Measurements from ENCODE around the gene DENND1A. TPM values are rescaled to one million over a fixed set of nuclear protein-coding genes. Genes with fewer than 3 reads are reported as not detected.

DENND1A gene
- total RNA-seq, 1 experiment from 2014 or later = 42.5 TPM

- intact Hi-C loops (cut with micrococcal nuclease) = no loop called here
- DNase-seq (ENCODE audit: unreplicated experiment) = no peak
- no peak overlapping the region for H3K27ac Mint-ChIP-seq (ENCODE audit: low read depth, unreplicated experiment)
- no peak overlapping the region for H3K4me3 Mint-ChIP-seq (ENCODE audit: unreplicated experiment)
- H3K27me3 Mint-ChIP-seq (ENCODE audit: insufficient read depth, unreplicated experiment) = no peaks in the 10 kb centered on the region
- H3K4me1 Mint-ChIP-seq (ENCODE audit: insufficient read depth, unreplicated experiment) = no peaks in the 10 kb centered on the region
- POLR2A ChIA-PET = interaction anchor here (1.4 kb wide), 1 partner anchor 15 kb away, joined by 6 read pairs; no protein-coding TSS in a partner anchor
- CTCF ChIA-PET = interaction anchor here (0.6 to 1.0 kb wide), 2 partner anchors 45 to 48 kb away, joined by 3 to 4 read pairs; no protein-coding TSS in a partner anchor
- BruUV-seq (replicated peaks) = no TSS peak
- H3K36me3 Mint-ChIP-seq (ENCODE audit: insufficient read depth, unreplicated experiment) = peaks cover 17% of the 10 kb centered on the region
- TF ChIP-seq CTCF (IDR thresholded peaks at IDR 0.05; ENCODE audit: unreplicated experiment) = no peak
- H3K9me3 Mint-ChIP-seq (ENCODE audit: unreplicated experiment) = no peaks in the 10 kb centered on the region
These were observed 343.7 kb downstream of the DENND1A start for GRCh38 chr9:123586275-123586674.

GRCh38 chr9:123584202-123585176, 345.4 kb downstream of the DENND1A start:
- no peak for DNase-seq (ENCODE audit: unreplicated experiment)
- ChIA-PET POLR2A (no interaction called here), CTCF (no interaction called here)
- H3K27ac Mint-ChIP-seq (ENCODE audit: low read depth, unreplicated experiment) = no peak overlapping the region
- H3K4me1 Mint-ChIP-seq (ENCODE audit: insufficient read depth, unreplicated experiment) = no peaks in the 10 kb centered on the region
- no peak for TF ChIP-seq CTCF (IDR thresholded peaks at IDR 0.05; ENCODE audit: unreplicated experiment)
- no peaks in the 10 kb centered on the region for H3K9me3 Mint-ChIP-seq (ENCODE audit: unreplicated experiment)
- no peaks in the 10 kb centered on the region for H3K27me3 Mint-ChIP-seq (ENCODE audit: insufficient read depth, unreplicated experiment)
- no TSS peak for BruUV-seq (replicated peaks)
- H3K36me3 Mint-ChIP-seq (ENCODE audit: insufficient read depth, unreplicated experiment) = peaks cover 20% of the 10 kb centered on the region
- H3K4me3 Mint-ChIP-seq (ENCODE audit: unreplicated experiment) = no peak overlapping the region
- intact Hi-C loops (cut with micrococcal nuclease) = no loop called here

- TF ChIP-seq CTCF (IDR thresholded peaks at IDR 0.05; ENCODE audit: unreplicated experiment) = no peak
- CTCF ChIA-PET = no interaction called here
- Mint-ChIP-seq H3K36me3 (ENCODE audit: insufficient read depth, unreplicated experiment) (peaks cover 20% of the 10 kb centered on the region), H3K4me1 (ENCODE audit: insufficient read depth, unreplicated experiment) (no peaks in the 10 kb centered on the region), H3K4me3 (ENCODE audit: unreplicated experiment) (no peak overlapping the region), H3K27me3 (ENCODE audit: insufficient read depth, unreplicated experiment) (no peaks in the 10 kb centered on the region), H3K9me3 (ENCODE audit: unreplicated experiment) (no peaks in the 10 kb centered on the region), H3K27ac (ENCODE audit: low read depth, unreplicated experiment) (no peak overlapping the region)
- BruUV-seq (replicated peaks) = no TSS peak
- DNase-seq (ENCODE audit: unreplicated experiment) = no peak
- POLR2A ChIA-PET = no interaction called here
- intact Hi-C loops (cut with micrococcal nuclease) = no loop called here
These were observed 346.3 kb downstream of the DENND1A start for GRCh38 chr9:123583646-123584045.

GRCh38 chr9:123571240-123571639, 358.7 kb downstream of the DENND1A start:
- intact Hi-C loops (cut with micrococcal nuclease) = no loop called here
- peaks cover 9% of the 10 kb centered on the region for H3K36me3 Mint-ChIP-seq (ENCODE audit: insufficient read depth, unreplicated experiment)
- no peaks in the 10 kb centered on the region for H3K27me3 Mint-ChIP-seq (ENCODE audit: insufficient read depth, unreplicated experiment)
- BruUV-seq (replicated peaks) = no TSS peak
- no peak for DNase-seq (ENCODE audit: unreplicated experiment)
- no peak overlapping the region for H3K4me3 Mint-ChIP-seq (ENCODE audit: unreplicated experiment)
- H3K27ac Mint-ChIP-seq (ENCODE audit: low read depth, unreplicated experiment) = no peak overlapping the region
- peaks cover 10% of the 10 kb centered on the region for H3K9me3 Mint-ChIP-seq (ENCODE audit: unreplicated experiment)
- TF ChIP-seq CTCF (IDR thresholded peaks at IDR 0.05; ENCODE audit: unreplicated experiment) = no peak
- ChIA-PET CTCF (no interaction called here), POLR2A (interaction anchor here (1.4 kb wide), 1 partner anchor 16 kb away, joined by 6 read pairs; no protein-coding TSS in a partner anchor)
- no peaks in the 10 kb centered on the region for H3K4me1 Mint-ChIP-seq (ENCODE audit: insufficient read depth, unreplicated experiment)
